HEK293 (cell line): ENCODE results near the gene FAM184A.

Source experiments
- CTCF ChIA-PET: fragments of 350-600 bp; formaldehyde crosslinking; extraction: SDS; loops from one replicate; lab custom pipeline; 2021; ENCODE audit warnings: antibody characterized with exemption; lab: Yijun Ruan, JAX
- POLR2A ChIA-PET: fragments of 300-600 bp; formaldehyde crosslinking; extraction: SDS; loops from one replicate; lab custom pipeline; 2020; ENCODE audit warnings: antibody characterized with exemption, inconsistent platforms; lab: Yijun Ruan, JAX
- H3K27ac ChIP-seq: fragments of 200-500 bp; sonication (Bioruptor generic); 2 replicates; pipeline ENCODE4 v1.5.1; 2014; ENCODE audit warnings: low read depth, low read length, control low read depth, inconsistent platforms; ENCODE audit errors: extremely low read depth
- H3K36me3 ChIP-seq, 2 experiments: fragments of 200-500 bp in 1 of 2; sonication (Bioruptor generic) in 1 of 2; 1 replicate in 1 of 2; 2 replicates in 1 of 2; pipeline ENCODE4 v1.5.1; 2014 to 2017; ENCODE audit warnings: inconsistent platforms in 2 of 2, low read length in 2 of 2; ENCODE audit not compliant: control insufficient read depth in 2 of 2, insufficient read depth in 1 of 2
- H3K4me1 ChIP-seq: fragments of 200-500 bp; sonication (Bioruptor generic); 2 replicates; pipeline ENCODE4 v1.5.1; 2014; ENCODE audit warnings: mild to moderate bottlenecking, low read length, inconsistent platforms; ENCODE audit not compliant: control insufficient read depth, insufficient read depth
- H3K4me3 ChIP-seq: 2 replicates; pipeline ENCODE4 v1.5.1; 2011; ENCODE audit warnings: low read depth, mild to moderate bottlenecking, control low read depth, low read length, moderate library complexity
- H3K9me3 ChIP-seq: fragments of 200-500 bp; sonication (Bioruptor generic); 2 replicates; pipeline ENCODE4 v1.5.1; 2014; ENCODE audit warnings: low read depth, low read length, inconsistent platforms; ENCODE audit not compliant: control insufficient read depth, insufficient read depth
- EGR2 ChIP-seq: fragments of 450-650 bp; formaldehyde crosslinking; IDR thresholded peaks from 2 replicates; pipeline ENCODE4 v1.5.1; 2016; ENCODE audit warnings: low read depth, missing biosample characterization, missing genetic modification characterization
- KLF1 ChIP-seq: fragments of 450-650 bp; formaldehyde crosslinking; IDR thresholded peaks from 2 replicates; pipeline ENCODE4 v1.5.1; 2016; ENCODE audit warnings: missing biosample characterization, missing genetic modification characterization
- KLF7 ChIP-seq: fragments of 450-650 bp; formaldehyde crosslinking; IDR thresholded peaks from 2 replicates; pipeline ENCODE4 v1.5.1; 2016; ENCODE audit warnings: missing biosample characterization, missing genetic modification characterization, borderline replicate concordance
- ZBTB1 ChIP-seq: fragments of 450-650 bp; formaldehyde crosslinking; IDR thresholded peaks from 2 replicates; pipeline ENCODE4 v1.5.1; 2016; ENCODE audit warnings: missing biosample characterization, missing genetic modification characterization
- ZNF112 ChIP-seq: fragments of 450-650 bp; formaldehyde crosslinking; IDR thresholded peaks from 2 replicates; pipeline ENCODE4 v1.5.0; 2017; ENCODE audit warnings: missing biosample characterization, missing genetic modification characterization
- ZNF146 ChIP-seq: fragments of 450-650 bp; formaldehyde crosslinking; IDR thresholded peaks from 2 replicates; pipeline ENCODE4 v1.5.1; 2016; ENCODE audit warnings: missing biosample characterization, missing genetic modification characterization
- ZNF175 ChIP-seq: fragments of 450-650 bp; formaldehyde crosslinking; IDR thresholded peaks from 2 replicates; pipeline ENCODE4 v1.5.1; 2016; ENCODE audit warnings: missing biosample characterization, missing genetic modification characterization
- ZNF184 ChIP-seq: fragments of 450-650 bp; IDR thresholded peaks from 2 replicates; pipeline ENCODE4 v1.5.1; 2018; ENCODE audit warnings: missing biosample characterization, mild to moderate bottlenecking, missing genetic modification characterization
- ZNF214 ChIP-seq: fragments of 450-650 bp; formaldehyde crosslinking; IDR thresholded peaks from 2 replicates; pipeline ENCODE4 v1.5.1; 2017; ENCODE audit warnings: missing biosample characterization, mild to moderate bottlenecking, missing genetic modification characterization, borderline replicate concordance
- ZNF302 ChIP-seq: fragments of 450-650 bp; formaldehyde crosslinking; IDR thresholded peaks from 2 replicates; pipeline ENCODE4 v1.5.1; 2016; ENCODE audit warnings: missing biosample characterization, missing genetic modification characterization, low read depth
- ZNF324 ChIP-seq: fragments of 450-650 bp; formaldehyde crosslinking; IDR thresholded peaks from 2 replicates; pipeline ENCODE4 v1.5.1; 2016; ENCODE audit warnings: missing biosample characterization, missing genetic modification characterization
- ZNF366 ChIP-seq: fragments of 450-650 bp; formaldehyde crosslinking; conservative IDR thresholded peaks from 2 replicates; pipeline ENCODE4 v1.5.1; 2016; ENCODE audit warnings: missing biosample characterization, missing genetic modification characterization
- ZNF558 ChIP-seq: fragments of 450-650 bp; formaldehyde crosslinking; IDR thresholded peaks from 2 replicates; pipeline ENCODE4 v1.5.1; 2016; ENCODE audit warnings: missing biosample characterization, missing genetic modification characterization
- ZNF585B ChIP-seq: fragments of 450-650 bp; formaldehyde crosslinking; IDR thresholded peaks from 2 replicates; pipeline ENCODE4 v1.5.1; 2016; ENCODE audit warnings: missing biosample characterization, missing genetic modification characterization
- ZNF670 ChIP-seq: fragments of 450-650 bp; formaldehyde crosslinking; IDR thresholded peaks from 2 replicates; pipeline ENCODE4 v1.5.1; 2016; ENCODE audit warnings: missing biosample characterization, missing genetic modification characterization, low read depth
- TF ChIP-seq, protein P1 (sequence below): fragments of 450-650 bp; formaldehyde crosslinking; IDR thresholded peaks from 2 replicates; pipeline ENCODE4 v1.5.1; 2016; ENCODE audit warnings: missing biosample characterization, missing genetic modification characterization
- TF ChIP-seq, protein P2 (sequence below): fragments of 450-650 bp; formaldehyde crosslinking; IDR thresholded peaks from 2 replicates; pipeline ENCODE4 v1.5.1; 2016; ENCODE audit warnings: missing biosample characterization, missing genetic modification characterization
- TF ChIP-seq, protein P3 (sequence below): fragments of 450-650 bp; formaldehyde crosslinking; IDR thresholded peaks from 2 replicates; pipeline ENCODE4 v1.5.1; 2017; ENCODE audit warnings: missing biosample characterization, mild to moderate bottlenecking, missing genetic modification characterization, moderate library complexity
- TF ChIP-seq, protein P4 (sequence below): fragments of 450-650 bp; formaldehyde crosslinking; IDR thresholded peaks from 2 replicates; pipeline ENCODE4 v1.5.1; 2017; ENCODE audit warnings: missing biosample characterization, missing genetic modification characterization
- TF ChIP-seq, protein P5 (sequence below): fragments of 450-650 bp; formaldehyde crosslinking; conservative IDR thresholded peaks from 2 replicates; pipeline ENCODE4 v1.5.1; 2016; ENCODE audit warnings: low read depth, missing biosample characterization, missing genetic modification characterization

The FAM184A gene

DNA sequence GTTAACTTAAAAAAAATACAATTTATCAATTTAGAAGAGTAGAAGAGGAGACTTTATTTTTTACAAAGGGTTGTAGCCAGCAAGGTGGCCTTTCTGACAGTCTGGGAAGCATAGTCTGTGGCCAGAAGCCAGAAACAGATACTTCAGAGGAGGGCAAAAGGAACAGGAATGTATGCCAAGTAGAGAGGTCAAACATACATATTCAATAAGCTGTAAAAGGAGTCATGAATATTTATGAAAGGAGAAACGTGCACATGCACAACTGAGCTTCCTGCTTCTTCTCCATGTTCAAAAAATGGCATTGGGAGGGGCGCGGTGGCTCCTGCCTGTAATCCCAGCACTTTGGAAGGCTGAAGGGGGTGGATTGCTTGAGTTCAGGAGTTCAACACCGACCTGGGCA lies 43.9 kb upstream of the FAM184A start:
- Histone ChIP-seq H3K27ac (no peak overlapping the region), H3K4me1 (no peaks in the 10 kb centered on the region), H3K4me3 (no peak overlapping the region), H3K36me3 (no peaks in the 10 kb centered on the region), H3K9me3 (no peaks in the 10 kb centered on the region)
- POLR2A ChIA-PET = no interaction called here
- TF ChIP-seq ZNF302 (tag by site-specific recombination) = no peak
- no peak for TF ChIP-seq ZNF184
- TF ChIP-seq ZNF324 (tag by site-specific recombination) = no peak
- no peak for TF ChIP-seq EGR2 (tag by site-specific recombination)
- TF ChIP-seq KLF7 (tag by site-specific recombination) = no peak
- no peak for TF ChIP-seq ZNF670 (tag by site-specific recombination)
- TF ChIP-seq KLF1 (tag by site-specific recombination) = no peak
- TF ChIP-seq, protein P1, sequence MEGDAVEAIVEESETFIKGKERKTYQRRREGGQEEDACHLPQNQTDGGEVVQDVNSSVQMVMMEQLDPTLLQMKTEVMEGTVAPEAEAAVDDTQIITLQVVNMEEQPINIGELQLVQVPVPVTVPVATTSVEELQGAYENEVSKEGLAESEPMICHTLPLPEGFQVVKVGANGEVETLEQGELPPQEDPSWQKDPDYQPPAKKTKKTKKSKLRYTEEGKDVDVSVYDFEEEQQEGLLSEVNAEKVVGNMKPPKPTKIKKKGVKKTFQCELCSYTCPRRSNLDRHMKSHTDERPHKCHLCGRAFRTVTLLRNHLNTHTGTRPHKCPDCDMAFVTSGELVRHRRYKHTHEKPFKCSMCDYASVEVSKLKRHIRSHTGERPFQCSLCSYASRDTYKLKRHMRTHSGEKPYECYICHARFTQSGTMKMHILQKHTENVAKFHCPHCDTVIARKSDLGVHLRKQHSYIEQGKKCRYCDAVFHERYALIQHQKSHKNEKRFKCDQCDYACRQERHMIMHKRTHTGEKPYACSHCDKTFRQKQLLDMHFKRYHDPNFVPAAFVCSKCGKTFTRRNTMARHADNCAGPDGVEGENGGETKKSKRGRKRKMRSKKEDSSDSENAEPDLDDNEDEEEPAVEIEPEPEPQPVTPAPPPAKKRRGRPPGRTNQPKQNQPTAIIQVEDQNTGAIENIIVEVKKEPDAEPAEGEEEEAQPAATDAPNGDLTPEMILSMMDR (tag by site-specific recombination) = no peak
- no peak for TF ChIP-seq ZNF366
- TF ChIP-seq, protein P2, sequence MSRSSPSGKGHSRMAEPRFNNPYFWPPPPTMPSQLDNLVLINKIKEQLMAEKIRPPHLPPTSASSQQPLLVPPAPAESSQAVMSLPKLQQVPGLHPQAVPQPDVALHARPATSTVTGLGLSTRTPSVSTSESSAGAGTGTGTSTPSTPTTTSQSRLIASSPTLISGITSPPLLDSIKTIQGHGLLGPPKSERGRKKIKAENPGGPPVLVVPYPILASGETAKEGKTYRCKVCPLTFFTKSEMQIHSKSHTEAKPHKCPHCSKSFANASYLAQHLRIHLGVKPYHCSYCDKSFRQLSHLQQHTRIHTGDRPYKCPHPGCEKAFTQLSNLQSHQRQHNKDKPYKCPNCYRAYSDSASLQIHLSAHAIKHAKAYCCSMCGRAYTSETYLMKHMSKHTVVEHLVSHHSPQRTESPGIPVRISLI = no peak
- TF ChIP-seq, protein P3, sequence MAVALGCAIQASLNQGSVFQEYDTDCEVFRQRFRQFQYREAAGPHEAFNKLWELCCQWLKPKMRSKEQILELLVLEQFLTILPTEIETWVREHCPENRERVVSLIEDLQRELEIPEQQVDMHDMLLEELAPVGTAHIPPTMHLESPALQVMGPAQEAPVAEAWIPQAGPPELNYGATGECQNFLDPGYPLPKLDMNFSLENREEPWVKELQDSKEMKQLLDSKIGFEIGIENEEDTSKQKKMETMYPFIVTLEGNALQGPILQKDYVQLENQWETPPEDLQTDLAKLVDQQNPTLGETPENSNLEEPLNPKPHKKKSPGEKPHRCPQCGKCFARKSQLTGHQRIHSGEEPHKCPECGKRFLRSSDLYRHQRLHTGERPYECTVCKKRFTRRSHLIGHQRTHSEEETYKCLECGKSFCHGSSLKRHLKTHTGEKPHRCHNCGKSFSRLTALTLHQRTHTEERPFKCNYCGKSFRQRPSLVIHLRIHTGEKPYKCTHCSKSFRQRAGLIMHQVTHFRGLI (tag by site-specific recombination) = no peak
- TF ChIP-seq ZNF558 = no peak
- CTCF ChIA-PET = interaction anchor here (0.6 to 2.0 kb wide), 4 partner anchors 9 to 857 kb away, joined by 3 to 17 read pairs (median 4); no protein-coding TSS in a partner anchor

DNA sequence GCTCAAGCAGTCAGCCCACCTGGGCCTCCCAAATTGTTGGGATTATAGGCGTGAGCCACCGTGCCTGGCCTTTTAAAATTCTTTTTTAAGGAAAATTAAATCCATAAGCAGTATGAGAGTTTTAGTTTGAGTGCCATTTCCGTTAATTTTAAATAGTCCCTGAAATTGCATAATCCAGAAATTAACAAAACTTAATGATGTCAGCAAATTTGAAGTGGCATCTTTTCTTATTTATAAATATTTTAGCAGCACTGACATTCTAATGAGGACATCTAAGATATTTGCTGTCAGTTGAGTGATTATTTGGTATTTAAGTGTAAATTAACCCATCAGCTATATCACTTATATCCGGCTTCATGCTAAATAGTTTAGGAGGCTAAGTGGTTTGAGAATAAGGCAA lies 42.9 kb upstream of the FAM184A start:
- Histone ChIP-seq H3K27ac (no peak overlapping the region), H3K9me3 (no peaks in the 10 kb centered on the region), H3K4me1 (no peaks in the 10 kb centered on the region), H3K4me3 (no peak overlapping the region), H3K36me3 (no peaks in the 10 kb centered on the region)
- TF ChIP-seq KLF7 (tag by site-specific recombination) = no peak
- no peak for TF ChIP-seq ZNF112 (tag by site-specific recombination)
- no peak for TF ChIP-seq ZNF670 (tag by site-specific recombination)
- no peak for TF ChIP-seq ZNF585B
- TF ChIP-seq ZNF214 (tag by site-specific recombination) = no peak
- TF ChIP-seq, protein P4, sequence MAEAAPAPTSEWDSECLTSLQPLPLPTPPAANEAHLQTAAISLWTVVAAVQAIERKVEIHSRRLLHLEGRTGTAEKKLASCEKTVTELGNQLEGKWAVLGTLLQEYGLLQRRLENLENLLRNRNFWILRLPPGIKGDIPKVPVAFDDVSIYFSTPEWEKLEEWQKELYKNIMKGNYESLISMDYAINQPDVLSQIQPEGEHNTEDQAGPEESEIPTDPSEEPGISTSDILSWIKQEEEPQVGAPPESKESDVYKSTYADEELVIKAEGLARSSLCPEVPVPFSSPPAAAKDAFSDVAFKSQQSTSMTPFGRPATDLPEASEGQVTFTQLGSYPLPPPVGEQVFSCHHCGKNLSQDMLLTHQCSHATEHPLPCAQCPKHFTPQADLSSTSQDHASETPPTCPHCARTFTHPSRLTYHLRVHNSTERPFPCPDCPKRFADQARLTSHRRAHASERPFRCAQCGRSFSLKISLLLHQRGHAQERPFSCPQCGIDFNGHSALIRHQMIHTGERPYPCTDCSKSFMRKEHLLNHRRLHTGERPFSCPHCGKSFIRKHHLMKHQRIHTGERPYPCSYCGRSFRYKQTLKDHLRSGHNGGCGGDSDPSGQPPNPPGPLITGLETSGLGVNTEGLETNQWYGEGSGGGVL (tag by site-specific recombination) = no peak
- TF ChIP-seq ZNF146 = no peak
- TF ChIP-seq, protein P5, sequence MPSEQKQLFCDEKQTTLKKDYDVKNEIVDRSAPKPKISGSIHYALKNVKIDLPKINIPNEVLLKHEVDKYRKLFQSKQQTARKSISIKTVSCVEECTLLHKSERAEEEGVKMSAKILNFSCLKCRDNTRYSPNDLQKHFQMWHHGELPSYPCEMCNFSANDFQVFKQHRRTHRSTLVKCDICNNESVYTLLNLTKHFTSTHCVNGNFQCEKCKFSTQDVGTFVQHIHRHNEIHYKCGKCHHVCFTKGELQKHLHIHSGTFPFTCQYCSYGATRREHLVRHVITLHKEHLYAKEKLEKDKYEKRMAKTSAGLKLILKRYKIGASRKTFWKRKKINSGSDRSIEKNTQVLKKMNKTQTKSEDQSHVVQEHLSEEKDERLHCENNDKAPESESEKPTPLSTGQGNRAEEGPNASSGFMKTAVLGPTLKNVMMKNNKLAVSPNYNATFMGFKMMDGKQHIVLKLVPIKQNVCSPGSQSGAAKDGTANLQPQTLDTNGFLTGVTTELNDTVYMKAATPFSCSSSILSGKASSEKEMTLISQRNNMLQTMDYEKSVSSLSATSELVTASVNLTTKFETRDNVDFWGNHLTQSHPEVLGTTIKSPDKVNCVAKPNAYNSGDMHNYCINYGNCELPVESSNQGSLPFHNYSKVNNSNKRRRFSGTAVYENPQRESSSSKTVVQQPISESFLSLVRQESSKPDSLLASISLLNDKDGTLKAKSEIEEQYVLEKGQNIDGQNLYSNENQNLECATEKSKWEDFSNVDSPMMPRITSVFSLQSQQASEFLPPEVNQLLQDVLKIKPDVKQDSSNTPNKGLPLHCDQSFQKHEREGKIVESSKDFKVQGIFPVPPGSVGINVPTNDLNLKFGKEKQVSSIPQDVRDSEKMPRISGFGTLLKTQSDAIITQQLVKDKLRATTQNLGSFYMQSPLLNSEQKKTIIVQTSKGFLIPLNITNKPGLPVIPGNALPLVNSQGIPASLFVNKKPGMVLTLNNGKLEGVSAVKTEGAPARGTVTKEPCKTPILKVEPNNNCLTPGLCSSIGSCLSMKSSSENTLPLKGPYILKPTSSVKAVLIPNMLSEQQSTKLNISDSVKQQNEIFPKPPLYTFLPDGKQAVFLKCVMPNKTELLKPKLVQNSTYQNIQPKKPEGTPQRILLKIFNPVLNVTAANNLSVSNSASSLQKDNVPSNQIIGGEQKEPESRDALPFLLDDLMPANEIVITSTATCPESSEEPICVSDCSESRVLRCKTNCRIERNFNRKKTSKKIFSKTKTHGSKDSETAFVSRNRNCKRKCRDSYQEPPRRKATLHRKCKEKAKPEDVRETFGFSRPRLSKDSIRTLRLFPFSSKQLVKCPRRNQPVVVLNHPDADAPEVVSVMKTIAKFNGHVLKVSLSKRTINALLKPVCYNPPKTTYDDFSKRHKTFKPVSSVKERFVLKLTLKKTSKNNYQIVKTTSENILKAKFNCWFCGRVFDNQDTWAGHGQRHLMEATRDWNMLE = no peak
- no peak for TF ChIP-seq ZBTB1 (tag by site-specific recombination)
- TF ChIP-seq ZNF175 = no peak
- ChIA-PET CTCF (interaction anchor here (0.7 to 2.0 kb wide), 6 partner anchors 8 to 1654 kb away, joined by 3 to 17 read pairs (median 4); no protein-coding TSS in a partner anchor), POLR2A (no interaction called here)
